ENCODE data around the gene KRT83.

GRCh38 chr12:52324153-52324444 lies 2.9 kb upstream of the KRT83 start:
- TF ChIP-seq CTCF (IDR thresholded peaks at IDR 0.05) (no peak), POLR2A (IDR thresholded peaks at IDR 0.05) (no peak)

Data from thyroid gland (tissue), 4 donors.